Cardiac septum (tissue), 1 donor: ENCODE measurements around the gene KRTAP12-2. TPM values are rescaled to one million over a fixed set of nuclear protein-coding genes. Genes with fewer than 3 reads are reported as not detected.
"Not testable (repeated sequence)": the region's sequence is repeated elsewhere in the genome, so short reads cannot be mapped to it uniquely, and the experiment has no call there.

ENCODE experiments used
- DNase-seq: peaks from one replicate; pipeline ENCODE4 v3.0.0-alpha.2; 2020; ENCODE audit warnings: low spot score
- intact Hi-C: fragments of 100-400 bp; cut with DNase I; formaldehyde crosslinking; loops from one replicate; pipeline ENCODE4 v1.14.0; 2022
- total RNA-seq: library from RNA; stranded (reverse); fragmentation: NEBNext Ultra II Directional; extraction: Animal tissue kit (Norgen Biotek cat#: 25700); gene quantifications from one replicate; pipeline ENCODE4 v1.2.1, GENCODE V29; 2021
- donor health status: DM: no; HTN: no; CAD: no.

The KRTAP12-2 gene
- total RNA-seq, 1 donor from 2014 or later = not detected

GRCh38 chr21:44686000-44686781, 19.5 kb upstream of the KRTAP12-2 start:
- intact Hi-C loops = no loop called here
- peak; percentile 27 for DNase-seq

DNA sequence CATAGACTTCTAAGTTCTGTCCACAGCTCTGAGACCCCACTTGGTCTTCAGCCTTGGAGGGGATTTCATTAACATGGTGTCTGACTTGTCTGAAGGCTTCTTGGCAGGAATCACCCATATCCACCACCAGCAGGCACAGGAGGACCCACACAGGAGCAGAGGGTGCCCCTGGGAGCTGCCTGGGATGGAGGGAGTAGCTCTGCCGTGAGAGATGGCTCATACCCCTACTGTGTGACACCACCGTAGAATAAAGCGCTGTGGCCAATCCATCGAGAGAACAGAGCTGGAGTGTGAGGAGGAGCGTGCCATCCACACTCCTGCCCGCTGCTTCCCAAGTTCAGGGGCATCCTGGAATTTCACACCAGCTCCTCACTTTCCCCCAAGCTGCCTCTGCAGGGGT, 18.3 kb upstream of the KRTAP12-2 start:
- intact Hi-C loops = not testable (repeated sequence)

GRCh38 chr21:44684483-44684882, 17.8 kb upstream of the KRTAP12-2 start:
- intact Hi-C loops = no loop called here
- peak; percentile 20 for DNase-seq

More for the DNA sequence above, 18.3 kb upstream of the KRTAP12-2 start:
- not testable (repeated sequence) for DNase-seq

DNA sequence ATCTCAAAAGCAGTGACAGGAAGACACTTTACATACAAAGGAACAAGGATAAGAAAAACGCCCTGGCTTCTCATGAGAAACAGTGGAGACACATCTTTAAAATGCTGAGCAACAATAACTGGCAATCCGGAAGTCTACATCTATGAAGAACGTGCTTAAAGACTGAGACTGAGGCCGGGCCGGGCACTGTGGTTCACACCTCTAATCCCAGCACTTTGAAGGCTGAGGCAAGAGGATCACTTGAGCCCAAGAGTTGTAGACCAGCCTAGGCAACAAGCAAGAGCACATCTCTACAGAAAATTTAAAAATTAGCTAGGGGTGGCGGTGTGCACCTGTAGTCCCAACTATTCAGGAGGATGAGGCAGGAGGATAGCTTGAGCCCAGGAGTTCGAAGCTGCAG, 17.4 kb upstream of the KRTAP12-2 start:
- no peak for DNase-seq
- intact Hi-C loops = no loop called here

DNA sequence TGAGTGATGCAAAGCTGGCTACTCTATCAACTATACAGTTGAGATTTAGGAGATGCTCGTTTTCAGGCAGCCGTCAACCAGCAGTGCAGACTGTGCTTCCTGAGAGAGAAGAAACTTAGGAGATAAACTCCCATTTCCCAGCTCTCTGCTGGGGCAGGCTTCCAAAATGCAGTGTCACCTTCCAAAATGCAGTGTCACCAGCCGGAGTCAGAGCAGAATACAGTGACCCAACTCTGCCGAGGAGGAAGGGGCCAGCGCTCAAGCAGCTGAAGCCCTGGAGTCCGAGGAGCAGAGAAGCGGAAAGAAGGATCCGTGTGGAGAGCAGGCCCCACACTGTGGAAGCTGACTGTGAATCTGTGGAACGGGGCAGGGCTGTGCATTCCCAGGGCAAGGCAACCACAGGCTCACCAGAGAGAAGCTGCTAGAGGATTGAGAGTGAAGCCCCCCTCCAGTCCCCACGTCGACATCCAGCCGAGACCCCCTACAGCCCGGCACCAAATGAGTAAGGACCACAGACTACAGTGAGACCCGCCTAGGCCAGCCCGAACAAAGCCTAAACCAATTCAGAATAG, 15.9 kb upstream of the KRTAP12-2 start:
- intact Hi-C loops = no loop called here
- DNase-seq = no peak

DNA sequence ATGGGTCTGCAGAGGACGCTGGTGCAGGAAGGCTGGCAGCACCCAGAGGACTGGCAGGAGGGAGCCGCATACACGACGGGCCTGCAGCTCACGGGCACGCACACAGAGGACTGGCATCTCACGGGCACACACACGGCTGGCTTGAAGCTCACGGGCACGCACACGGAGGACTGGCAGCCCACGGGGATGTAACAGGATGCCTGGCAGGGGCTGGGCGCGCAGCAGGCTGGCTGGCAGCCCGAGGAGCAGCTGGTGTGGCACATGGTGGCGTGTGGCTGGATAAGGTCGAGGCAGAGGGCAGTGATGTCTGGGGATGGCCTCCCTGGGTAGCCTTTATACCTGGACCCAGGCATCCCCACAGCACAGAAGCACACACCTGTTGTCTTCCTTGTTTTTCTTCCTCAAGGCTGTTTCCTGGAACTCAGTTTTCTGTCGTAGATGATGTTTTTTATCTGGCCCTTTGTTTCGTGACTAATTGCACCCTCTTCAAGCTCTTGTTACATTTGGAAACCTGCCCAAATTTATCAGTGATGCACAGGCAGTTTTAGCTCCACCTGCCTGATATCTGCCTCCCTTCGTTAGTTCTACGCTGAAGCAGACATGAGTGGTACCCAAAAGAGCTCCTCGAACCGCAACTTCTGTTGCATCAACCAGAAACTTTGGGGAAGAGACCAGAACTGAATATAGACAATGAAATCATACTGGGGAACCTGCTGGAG, 15.3 kb upstream of the KRTAP12-2 start, which contains the start of gene KRTAP12-1:
Gene KRTAP12-1 (minus strand): TSS at position 303 of the 719 bp plus-strand sequence. CDS start 40 bp downstream, at position 263.
- intact Hi-C loops = no loop called here
- no peak for DNase-seq

DNA sequence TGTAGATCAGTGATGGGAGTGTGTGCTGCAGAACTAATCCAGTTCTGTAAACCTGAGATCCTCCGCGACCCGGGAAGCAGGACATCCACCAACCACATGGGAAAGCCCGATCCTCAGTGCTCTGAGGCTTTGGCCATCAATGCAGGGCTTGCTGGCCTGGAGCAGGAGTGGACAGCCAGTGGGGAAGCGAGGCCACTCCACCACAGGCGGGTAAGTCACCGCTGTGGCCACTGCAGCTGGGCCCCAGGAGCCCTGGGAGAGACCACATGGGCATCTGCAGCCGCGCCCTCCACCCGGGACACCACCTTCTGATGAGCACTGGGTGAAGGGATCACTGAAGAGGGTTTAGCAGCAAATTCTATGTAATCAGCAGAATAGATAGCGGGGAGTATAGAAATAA, 14.4 kb upstream of the KRTAP12-2 start:
- no peak for DNase-seq
- intact Hi-C loops = no loop called here

DNA sequence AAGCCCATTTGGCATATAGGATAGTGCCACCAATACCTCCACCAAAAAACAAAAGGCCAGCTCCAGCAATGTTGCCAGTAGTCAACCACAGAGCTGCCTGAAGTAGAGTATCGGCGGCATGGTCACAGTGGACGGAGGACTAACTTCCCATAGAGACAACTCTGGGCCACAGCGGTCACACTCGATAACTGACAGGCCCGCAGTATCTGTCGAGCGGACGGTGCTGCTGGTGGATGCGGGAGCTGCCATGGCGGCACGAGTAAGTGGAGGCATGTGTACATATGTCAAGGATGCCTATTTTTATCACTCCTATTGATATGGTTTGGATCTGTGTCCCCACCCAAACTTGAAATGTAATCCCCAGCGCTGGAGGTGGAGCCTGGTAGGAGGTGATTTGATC, 11.2 kb upstream of the KRTAP12-2 start:
- intact Hi-C loops = no loop called here
- DNase-seq = no peak

- intact Hi-C loops = no loop called here
Observed at GRCh38 chr21:44671911-44672310, 5.2 kb upstream of the KRTAP12-2 start.

GRCh38 chr21:44670642-44671432, 4.1 kb upstream of the KRTAP12-2 start:
- intact Hi-C loops = no loop called here
- peak; percentile 63 for DNase-seq

More at GRCh38 chr21:44671911-44672310, 5.2 kb upstream of the KRTAP12-2 start:
- no peak for DNase-seq

DNA sequence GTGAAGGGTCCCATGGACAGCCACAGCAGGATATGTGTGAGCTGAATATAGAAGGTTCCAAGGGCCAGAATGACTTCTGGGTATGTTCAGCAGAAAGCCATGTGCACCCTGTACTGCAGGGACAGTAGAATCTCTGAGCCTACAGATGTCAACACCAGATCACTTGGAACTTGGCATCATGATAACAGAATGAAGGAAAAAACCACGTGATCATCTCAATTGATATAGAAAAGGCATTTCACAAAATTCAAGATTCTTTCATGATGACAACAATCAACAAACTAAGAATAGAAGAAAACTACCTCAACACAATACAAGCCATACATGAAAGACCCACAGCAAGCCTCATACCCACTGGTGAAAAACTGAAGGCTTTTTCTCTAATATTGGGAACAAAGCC, 885 bp upstream of the KRTAP12-2 start:
- intact Hi-C loops = no loop called here
- peak; percentile 22 for DNase-seq

DNA sequence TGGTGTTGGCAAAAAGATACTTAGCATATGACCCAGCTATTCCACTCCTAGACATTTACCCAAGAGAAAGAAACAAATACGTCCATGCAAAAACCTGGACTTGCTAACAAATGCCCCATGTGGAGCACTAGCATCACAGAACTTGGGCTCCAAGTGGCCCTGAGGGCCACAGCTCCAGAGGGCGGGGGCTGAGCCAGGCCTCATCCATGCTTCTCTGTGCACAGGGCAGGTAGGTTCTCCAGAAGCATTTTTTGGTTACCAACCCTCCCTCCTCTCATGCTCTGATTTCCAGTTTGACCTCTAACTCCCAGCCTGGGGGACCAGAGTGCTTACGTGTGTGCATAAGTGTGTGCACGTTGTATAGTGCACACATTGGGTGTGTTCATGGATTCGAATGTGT, 2.0 kb downstream of the KRTAP12-2 start:
- intact Hi-C loops = no loop called here
- DNase-seq = peak; percentile 7

DNA sequence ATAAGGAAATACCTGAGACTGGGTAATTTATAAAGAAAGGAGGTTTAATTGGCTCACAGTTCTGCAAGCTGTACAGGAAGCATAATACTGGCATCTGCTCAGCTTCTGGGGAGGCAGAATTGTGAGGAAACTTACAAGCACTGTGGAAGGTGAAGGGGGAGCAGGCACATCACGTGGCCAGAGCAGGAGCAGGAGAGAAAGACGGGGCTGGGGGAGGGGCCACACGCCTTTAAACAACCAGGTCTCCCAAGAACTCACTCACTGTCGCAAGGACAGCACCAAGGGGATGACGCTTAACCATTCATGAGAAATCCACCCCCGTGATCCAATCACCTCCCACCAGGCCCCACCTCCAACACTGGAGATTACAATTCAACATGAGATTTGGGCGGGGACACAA, 5.2 kb downstream of the KRTAP12-2 start:
- DNase-seq = peak; percentile 14
- intact Hi-C loops = not testable (repeated sequence)

DNA sequence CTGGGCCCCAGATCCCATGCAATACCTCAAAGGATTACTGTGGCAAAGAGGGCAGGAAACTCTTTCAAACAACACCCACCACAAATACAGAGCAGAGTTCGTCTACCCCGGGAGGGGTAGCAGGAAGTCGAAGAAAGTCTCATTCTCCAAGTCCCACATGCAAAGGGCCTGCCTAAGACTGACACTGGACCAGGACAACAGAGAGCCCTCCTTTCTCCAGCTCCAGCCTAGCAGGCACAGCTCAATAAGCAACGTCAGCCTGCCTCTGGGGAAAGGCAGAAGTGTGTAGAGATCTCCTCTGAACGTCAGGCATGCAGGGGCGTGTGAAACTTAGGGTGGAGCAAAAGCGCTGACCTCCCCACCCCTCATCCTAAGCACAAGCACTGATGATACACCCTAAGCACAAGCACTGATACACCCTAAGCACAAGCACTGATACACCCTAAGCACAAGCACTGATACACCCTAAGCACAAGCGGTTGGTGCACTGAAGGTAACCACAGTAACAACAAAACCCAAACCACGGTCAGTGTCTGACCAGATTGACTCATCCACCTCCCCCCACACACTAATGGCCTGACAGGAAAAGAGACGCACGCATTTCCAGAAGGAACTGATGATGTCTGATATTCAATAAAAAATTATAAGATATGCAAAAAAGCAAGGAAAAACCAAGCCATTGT, 7.7 kb downstream of the KRTAP12-2 start:
- intact Hi-C loops = no loop called here
- DNase-seq = no peak

GRCh38 chr21:44658541-44658910, 8.2 kb downstream of the KRTAP12-2 start:
- intact Hi-C loops = no loop called here
- no peak for DNase-seq

GRCh38 chr21:44657635-44658540, 8.8 kb downstream of the KRTAP12-2 start, which contains the start of gene KRTAP12-3:
TSS of gene KRTAP12-3 (plus strand) at chr21:44657932. CDS start at chr21:44657980, 48 bp downstream.
- intact Hi-C loops = no loop called here
- no peak for DNase-seq

DNA sequence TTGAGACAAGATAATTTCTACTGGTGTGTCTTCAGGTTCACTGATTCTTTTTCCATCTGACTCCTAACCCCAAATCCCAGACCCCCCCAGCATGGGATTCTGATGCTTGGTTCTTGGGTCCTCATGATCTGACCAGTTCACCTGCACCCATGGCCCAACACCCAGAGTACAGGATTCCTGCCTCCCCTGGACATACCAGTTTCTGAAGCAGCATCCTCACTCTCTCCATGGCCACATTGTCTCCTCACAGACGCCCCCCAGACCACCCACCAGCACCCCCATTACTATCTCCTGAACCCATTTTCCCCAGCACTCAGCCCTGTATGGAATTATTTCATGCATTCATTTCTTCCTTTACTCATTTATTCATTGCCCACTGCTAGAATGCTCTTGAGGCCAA, 9.9 kb downstream of the KRTAP12-2 start:
- intact Hi-C loops = no loop called here
- DNase-seq = no peak

- intact Hi-C loops = no loop called here
- no peak for DNase-seq
Observed at GRCh38 chr21:44654576-44655175, 12.1 kb downstream of the KRTAP12-2 start, which contains the start of gene KRTAP12-4. TSS of gene KRTAP12-4 (minus strand) at chr21:44654659. CDS start at chr21:44654614, 45 bp downstream.
